Tibial artery (tissue), 4 donors: ENCODE results near the gene MAMSTR.
A peak's percentile ranks its signal among the peaks of the same experiment; 100 is the strongest.

Source experiments
- DNase-seq, 2 donors: peaks; one replicate each; pipeline ENCODE4 v3.0.0-alpha.2; 2019
- H3K27ac ChIP-seq, 2 donors: fragments of 200-600 bp; sonication (generic) in 1 of 2; 1 replicate in 1 of 2; 2 replicates in 1 of 2; pipeline ENCODE4 v1.5.1; 2018 to 2019; ENCODE audit warnings: mild to moderate bottlenecking in 1 of 2
- H3K27me3 ChIP-seq, 2 donors: fragments of 200-600 bp; sonication (generic) in 1 of 2; one replicate each; pipeline versions ENCODE4 v1.5.1 to v1.6.0; 2016 to 2019
- H3K36me3 ChIP-seq, 3 donors: fragments of 200-600 bp; sonication (generic) in 2 of 3; one replicate each; pipeline ENCODE4 v1.5.1; 2016 to 2019; ENCODE audit warnings: mild to moderate bottlenecking in 2 of 3
- H3K4me1 ChIP-seq, 4 donors: fragments of 200-600 bp; sonication (generic) in 2 of 4; 1 replicate in 3 of 4; 2 replicates in 1 of 4; pipeline ENCODE4 v1.5.1; 2016 to 2019
- H3K4me3 ChIP-seq, 2 donors: fragments of 200-600 bp; sonication (generic) in 1 of 2; 1 replicate in 1 of 2; 2 replicates in 1 of 2; pipeline ENCODE4 v1.5.1; 2018 to 2019; ENCODE audit warnings: mild to moderate bottlenecking in 2 of 2
- H3K9me3 ChIP-seq, 3 donors: fragments of 200-600 bp; sonication (generic) in 1 of 3; one replicate each; pipeline ENCODE4 v1.5.1; 2016 to 2019
- CTCF ChIP-seq, 2 experiments: fragments of 200-600 bp in 1 of 2; fragments of 450-650 bp in 1 of 2; IDR thresholded peaks; one replicate each; pipeline ENCODE4 v1.5.1; 2017 to 2019; ENCODE audit warnings: antibody characterized with exemption in 2 of 2, mild to moderate bottlenecking in 1 of 2, moderate library complexity in 1 of 2
- intact Hi-C: fragments of 100-400 bp; cut with DNase I; formaldehyde crosslinking; loops from one replicate; pipeline ENCODE4 v1.15.0; 2023; ENCODE audit warnings: low total_unique reads

MAMSTR gene

GRCh38 chr19:48740164-48740972, 20.8 kb upstream of the MAMSTR start, which contains the start of gene RASIP1:
RASIP1 (minus strand) TSS chr19:48740610; CDS start chr19:48740282, 328 bp downstream.
- Histone ChIP-seq H3K27me3 (peaks cover 0 to 7% of the 10 kb centered on the region in 2 donors), H3K9me3 (no peaks in the 10 kb centered on the region), H3K27ac (peak within 1 kb of the TSS; percentile 34 to 42), H3K4me1 (peaks cover 0 to 25% (median 14%) of the 10 kb centered on the region in 4 donors), H3K36me3 (no peaks in the 10 kb centered on the region), H3K4me3 (peak within 1 kb of the TSS; percentile 50 to 66)
- intact Hi-C loops, result loop anchor here (5.0 kb wide), 1 partner anchor 63 kb away; no protein-coding TSS in a partner anchor
- no peak for DNase-seq
- no peak for TF ChIP-seq CTCF (IDR thresholded peaks at IDR 0.05)

- H3K36me3 ChIP-seq, result no peaks in the 10 kb centered on the region
- peaks cover 0 to 14% of the 10 kb centered on the region in 2 donors for H3K27me3 ChIP-seq
- no peak for TF ChIP-seq CTCF (IDR thresholded peaks at IDR 0.05)
- H3K4me1 ChIP-seq, result peaks cover 0 to 25% (median 14%) of the 10 kb centered on the region in 4 donors
- peak overlapping the region; percentile 34 to 42 for H3K27ac ChIP-seq
- intact Hi-C loops, result loop anchor here (5.0 kb wide), 1 partner anchor 62 kb away; no protein-coding TSS in a partner anchor
- H3K4me3 ChIP-seq, result peak overlapping the region; percentile 50 to 66
- no peaks in the 10 kb centered on the region for H3K9me3 ChIP-seq
- no peak for DNase-seq
Observed at GRCh38 chr19:48739404-48740163, 20.1 kb upstream of the MAMSTR start.

GRCh38 chr19:48738557-48739403, 19.3 kb upstream of the MAMSTR start:
- H3K27ac ChIP-seq, result peak overlapping the region; percentile 34 to 42
- intact Hi-C loops, result no loop called here

GRCh38 chr19:48737360-48737998, 18.0 kb upstream of the MAMSTR start:
- no peak for TF ChIP-seq CTCF (IDR thresholded peaks at IDR 0.05)
- intact Hi-C loops, result no loop called here
- peaks cover 0 to 17% of the 10 kb centered on the region in 2 donors for H3K27me3 ChIP-seq
- no peaks in the 10 kb centered on the region for H3K36me3 ChIP-seq
- H3K9me3 ChIP-seq, result no peaks in the 10 kb centered on the region
- H3K27ac ChIP-seq, result no peak overlapping the region
- DNase-seq, result no peak
- no peak overlapping the region for H3K4me3 ChIP-seq
- peaks cover 0 to 25% (median 14%) of the 10 kb centered on the region in 4 donors for H3K4me1 ChIP-seq

More at GRCh38 chr19:48738557-48739403, 19.3 kb upstream of the MAMSTR start:
- Histone ChIP-seq H3K27me3 (peaks cover 0 to 15% of the 10 kb centered on the region in 2 donors), H3K36me3 (no peaks in the 10 kb centered on the region), H3K4me3 (peak overlapping the region; percentile 50 to 66), H3K9me3 (no peaks in the 10 kb centered on the region), H3K4me1 (peaks cover 0 to 25% (median 14%) of the 10 kb centered on the region in 4 donors)
- peak; percentile 83 to 91 for DNase-seq
- peak; percentile 15 to 36 for TF ChIP-seq CTCF (IDR thresholded peaks at IDR 0.05)
